Stimulated activated CD8-positive, alpha-beta memory T cell treated with anti-CD3 and anti-CD28 coated beads, Interleukin-4, amount 100 ng/mL, for 1 hour (primary cell): ENCODE data around the gene SEC24D.

ENCODE experiments used
- DNase-seq, 2 donors: peaks; one replicate each; pipeline ENCODE4 v3.0.0-alpha.2; 2020; ENCODE audit warnings: low read depth in 2 of 2, low spot score in 1 of 2

Gene SEC24D

GRCh38 chr4:118755438-118756226 lies 80.3 kb downstream of the SEC24D start:
- no peak for DNase-seq

- DNase-seq: no peak
Measured at GRCh38 chr4:118754890-118755289, 81.0 kb downstream of the SEC24D start.

GRCh38 chr4:118753685-118754084 lies 82.2 kb downstream of the SEC24D start:
- DNase-seq: no peak

- DNase-seq: no peak
Measured at GRCh38 chr4:118753096-118753495, 82.8 kb downstream of the SEC24D start.

- DNase-seq: no peak
Measured at GRCh38 chr4:118752551-118752950, 83.4 kb downstream of the SEC24D start.

GRCh38 chr4:118751629-118752323 lies 84.2 kb downstream of the SEC24D start:
- no peak for DNase-seq

GRCh38 chr4:118749347-118749988 lies 86.5 kb downstream of the SEC24D start:
- no peak for DNase-seq

- no peak for DNase-seq
Measured at GRCh38 chr4:118746251-118746919, 89.5 kb downstream of the SEC24D start.

GRCh38 chr4:118745357-118745756 lies 90.6 kb downstream of the SEC24D start:
- DNase-seq: no peak

- no peak for DNase-seq
Measured at GRCh38 chr4:118743867-118744266, 92.1 kb downstream of the SEC24D start.

GRCh38 chr4:118742050-118742449 lies 93.9 kb downstream of the SEC24D start:
- no peak for DNase-seq

GRCh38 chr4:118741301-118741855 lies 94.5 kb downstream of the SEC24D start:
- DNase-seq: no peak

GRCh38 chr4:118740869-118741268 lies 95.1 kb downstream of the SEC24D start:
- DNase-seq: no peak

GRCh38 chr4:118739022-118739713 lies 96.8 kb downstream of the SEC24D start:
- no peak for DNase-seq

- no peak for DNase-seq
Measured at GRCh38 chr4:118738090-118738489, 97.8 kb downstream of the SEC24D start.

- DNase-seq: no peak
Measured at GRCh38 chr4:118736900-118737299, 99.0 kb downstream of the SEC24D start.

- no peak for DNase-seq
Measured at GRCh38 chr4:118734491-118735205, 101.3 kb downstream of the SEC24D start.

GRCh38 chr4:118732591-118733330 lies 103.2 kb downstream of the SEC24D start:
- no peak for DNase-seq

GRCh38 chr4:118730683-118731082 lies 105.2 kb downstream of the SEC24D start:
- no peak for DNase-seq
